Keratinocyte (primary cell): ENCODE data around the gene AGAP1. TPM values are rescaled to one million over a fixed set of nuclear protein-coding genes. Genes with fewer than 3 reads are reported as not detected.

Source experiments
- DNase-seq: peaks from one replicate; pipeline ENCODE4 v3.0.0-alpha.2; 2011; ENCODE audit warnings: low read depth, missing footprints, low spot score
- FAIRE-seq: peaks from 2 replicates; lab custom pipeline; 2011; peaks lifted over from hg19 to GRCh38; lab: Jason Lieb, UNC
- H2AFZ ChIP-seq: 2 replicates; pipeline ENCODE4 v1.6.0; 2012; ENCODE audit warnings: low read length, control low read depth, inconsistent platforms; ENCODE audit not compliant: control insufficient read depth
- H3K27ac ChIP-seq: 2 replicates; pipeline ENCODE4 v1.5.1; 2011; ENCODE audit warnings: low read length; ENCODE audit not compliant: control insufficient read depth, insufficient read depth
- H3K27me3 ChIP-seq: 3 replicates; pipeline ENCODE4 v1.6.0; 2011; ENCODE audit warnings: low read length; ENCODE audit not compliant: control insufficient read depth, insufficient read depth; ENCODE audit errors: extremely low read depth
- H3K36me3 ChIP-seq, 2 experiments: 2 replicates in 1 of 2; 3 replicates in 1 of 2; pipeline ENCODE4 v1.5.1; 2011; ENCODE audit warnings: low read length in 2 of 2, mild to moderate bottlenecking in 1 of 2; ENCODE audit not compliant: control insufficient read depth in 2 of 2, insufficient read depth in 2 of 2; ENCODE audit errors: extremely low read depth in 1 of 2
- H3K4me1 ChIP-seq: 3 replicates; pipeline ENCODE4 v1.5.1; 2011; ENCODE audit warnings: low read length; ENCODE audit not compliant: control insufficient read depth, insufficient read depth; ENCODE audit errors: extremely low read depth
- H3K4me2 ChIP-seq: 3 replicates; pipeline ENCODE4 v1.6.0; 2011; ENCODE audit warnings: low read depth, low read length; ENCODE audit not compliant: control insufficient read depth, insufficient read depth; ENCODE audit errors: extremely low read depth
- H3K4me3 ChIP-seq, 3 experiments: fragments of 200-600 bp in 1 of 3; sonication (generic) in 1 of 3; 2 replicates in 2 of 3; 3 replicates in 1 of 3; pipeline ENCODE4 v1.5.1; 2011 to 2016; ENCODE audit warnings: low read length in 3 of 3, mild to moderate bottlenecking in 3 of 3, control low read depth in 2 of 3, inconsistent platforms in 1 of 3, low read depth in 1 of 3, mixed read lengths in 1 of 3, mixed run types in 1 of 3, moderate library complexity in 1 of 3; ENCODE audit not compliant: control insufficient read depth in 2 of 3, insufficient read depth in 2 of 3; ENCODE audit errors: extremely low read depth in 1 of 3
- H3K79me2 ChIP-seq: 2 replicates; pipeline ENCODE4 v1.6.0; 2012; ENCODE audit warnings: low read length; ENCODE audit not compliant: control insufficient read depth, insufficient read depth
- H3K9ac ChIP-seq: 3 replicates; pipeline ENCODE4 v1.6.0; 2011; ENCODE audit warnings: low read length; ENCODE audit not compliant: control insufficient read depth, insufficient read depth; ENCODE audit errors: extremely low read depth
- H3K9me1 ChIP-seq: 3 replicates; pipeline ENCODE4 v1.6.0; 2011; ENCODE audit warnings: low read length; ENCODE audit not compliant: control insufficient read depth, insufficient read depth; ENCODE audit errors: extremely low read depth
- H3K9me3 ChIP-seq: 2 replicates; pipeline ENCODE4 v1.5.1; 2012; ENCODE audit warnings: low read depth, low read length; ENCODE audit not compliant: control insufficient read depth
- H4K20me1 ChIP-seq: 3 replicates; pipeline ENCODE4 v1.6.0; 2011; ENCODE audit warnings: low read length; ENCODE audit not compliant: control insufficient read depth, insufficient read depth; ENCODE audit errors: extremely low read depth
- EZH2 ChIP-seq: IDR thresholded peaks from one replicate; pipeline ENCODE4 v1.6.1; 2012; ENCODE audit warnings: inconsistent platforms, mild to moderate bottlenecking, low read length, moderate library complexity
- dilution Hi-C: fragments of 300-500 bp; cut with MboI; formaldehyde crosslinking; loops from one replicate; pipeline ENCODE4 v1.7.0; 2020; ENCODE audit warnings: low sequenced_read_pairs; ENCODE audit not compliant: extremely low pct_ligation_motif_present
- polyA plus RNA-seq, 5 experiments: library from polyadenylated mRNA; depleted of rRNA in 3 of 5; stranded (reverse) in 3 of 5; stranded (forward) in 1 of 5; unstranded in 1 of 5; fragments of >200 nt; gene quantifications; 1 replicate in 1 of 5; 2 replicates in 3 of 5; 3 replicates in 1 of 5; pipeline versions ENCODE4 v1.2.1 to v1.2.3, GENCODE V29; 2011 to 2012; ENCODE audit warnings: missing spikeins in 2 of 5, low read depth in 1 of 5, low replicate concordance in 1 of 5
- TF ChIP-seq, protein P1 (sequence below), 3 experiments: IDR thresholded peaks in 1 of 3; conservative IDR thresholded peaks in 1 of 3; optimal IDR thresholded peaks in 1 of 3; 2 replicates in 2 of 3; 3 replicates in 1 of 3; pipeline versions ENCODE3 to v1.5.1; 2011; ENCODE audit warnings: low read length in 3 of 3, mild to moderate bottlenecking in 3 of 3, moderate library complexity in 2 of 3, control low read depth in 1 of 3, inconsistent platforms in 1 of 3; ENCODE audit not compliant: insufficient read depth in 2 of 3; ENCODE audit errors: extremely low read depth in 1 of 3

Gene AGAP1
- polyA plus RNA-seq, 1 donor (not counting 4 experiments of a cell fraction or from before 2014, with no cell fraction given), result 12.6 TPM

DNA sequence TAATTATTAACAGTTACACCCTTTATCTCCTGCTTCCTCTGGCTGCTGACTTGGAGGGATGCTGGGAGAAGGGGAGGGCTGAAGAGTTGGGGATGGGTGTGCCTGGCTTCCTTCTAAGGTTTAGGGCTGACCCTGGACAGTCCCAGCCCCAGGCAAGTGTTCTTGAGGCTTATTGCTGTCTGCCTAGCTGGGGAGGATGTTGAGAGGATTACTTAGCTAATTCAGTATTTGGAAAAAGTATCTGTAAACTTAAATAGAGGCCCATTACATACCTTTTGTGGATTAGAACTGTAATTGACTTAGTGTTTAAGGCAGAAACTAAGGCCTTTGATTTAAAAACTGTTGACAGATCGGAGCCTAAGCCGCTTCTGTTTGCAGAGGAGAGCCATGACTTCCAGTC lies 67.6 kb downstream of the AGAP1 start:
- H3K36me3 ChIP-seq, result no peaks in the 10 kb centered on the region
- H3K9ac ChIP-seq, result no peak overlapping the region
- no peak overlapping the region for H3K4me2 ChIP-seq
- FAIRE-seq, result no peak
- no peak overlapping the region for H2AFZ ChIP-seq
- H3K4me1 ChIP-seq, result no peaks in the 10 kb centered on the region
- no peak overlapping the region for H3K27ac ChIP-seq
- H3K4me3 ChIP-seq, result no peak overlapping the region
- no peaks in the 10 kb centered on the region for H3K9me1 ChIP-seq
- no peaks in the 10 kb centered on the region for H3K27me3 ChIP-seq
- peaks cover 48% of the 10 kb centered on the region for H3K79me2 ChIP-seq
- TF ChIP-seq, protein P1, sequence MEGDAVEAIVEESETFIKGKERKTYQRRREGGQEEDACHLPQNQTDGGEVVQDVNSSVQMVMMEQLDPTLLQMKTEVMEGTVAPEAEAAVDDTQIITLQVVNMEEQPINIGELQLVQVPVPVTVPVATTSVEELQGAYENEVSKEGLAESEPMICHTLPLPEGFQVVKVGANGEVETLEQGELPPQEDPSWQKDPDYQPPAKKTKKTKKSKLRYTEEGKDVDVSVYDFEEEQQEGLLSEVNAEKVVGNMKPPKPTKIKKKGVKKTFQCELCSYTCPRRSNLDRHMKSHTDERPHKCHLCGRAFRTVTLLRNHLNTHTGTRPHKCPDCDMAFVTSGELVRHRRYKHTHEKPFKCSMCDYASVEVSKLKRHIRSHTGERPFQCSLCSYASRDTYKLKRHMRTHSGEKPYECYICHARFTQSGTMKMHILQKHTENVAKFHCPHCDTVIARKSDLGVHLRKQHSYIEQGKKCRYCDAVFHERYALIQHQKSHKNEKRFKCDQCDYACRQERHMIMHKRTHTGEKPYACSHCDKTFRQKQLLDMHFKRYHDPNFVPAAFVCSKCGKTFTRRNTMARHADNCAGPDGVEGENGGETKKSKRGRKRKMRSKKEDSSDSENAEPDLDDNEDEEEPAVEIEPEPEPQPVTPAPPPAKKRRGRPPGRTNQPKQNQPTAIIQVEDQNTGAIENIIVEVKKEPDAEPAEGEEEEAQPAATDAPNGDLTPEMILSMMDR (optimal IDR thresholded peaks at IDR 0.05 in 1 of 3, IDR thresholded peaks at IDR 0.05 in 1 of 3, conservative IDR thresholded peaks at IDR 0.05 in 1 of 3; ENCODE audit: extremely low read depth in 1 of 3, insufficient read depth in 2 of 3, low read length in 3 of 3), result no peak
- no peak for TF ChIP-seq EZH2
- peaks cover 6% of the 10 kb centered on the region for H4K20me1 ChIP-seq
- no peaks in the 10 kb centered on the region for H3K9me3 ChIP-seq
- no peak for DNase-seq
- dilution Hi-C loops, result no loop called here

DNA sequence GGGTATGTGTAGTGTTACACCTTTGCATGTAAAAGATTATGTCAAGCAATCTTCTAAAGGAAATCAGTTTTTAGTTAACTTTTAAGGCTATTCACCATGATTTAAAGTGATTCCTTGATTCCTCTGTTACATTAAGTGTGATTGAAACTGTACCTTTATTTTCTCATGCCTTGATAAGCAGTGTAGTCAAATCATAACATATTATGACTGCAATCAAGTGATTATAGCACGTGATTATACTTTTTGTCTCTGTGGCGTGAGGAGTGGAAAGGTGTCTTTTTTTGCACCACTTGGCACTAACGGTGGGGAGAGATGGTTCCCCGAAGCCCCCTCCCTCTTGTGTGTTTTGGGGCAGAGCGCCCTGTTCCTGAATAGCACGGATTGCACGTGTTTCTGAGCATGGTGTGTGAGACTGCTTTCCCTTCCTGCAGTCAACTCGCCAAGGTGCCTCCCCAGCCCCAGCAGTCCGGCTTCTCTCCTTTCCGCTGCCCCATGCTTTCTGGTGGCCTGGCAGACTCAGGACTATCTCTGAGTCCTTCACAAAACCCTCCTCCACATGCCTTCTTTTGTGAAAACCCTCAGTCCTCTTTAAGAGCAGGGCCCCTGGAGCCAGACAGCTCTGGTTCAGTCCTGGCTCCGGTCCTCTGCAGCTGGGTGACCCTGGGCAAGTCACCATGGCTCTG lies 68.4 kb downstream of the AGAP1 start:
- Histone ChIP-seq H3K9me3 (no peaks in the 10 kb centered on the region), H3K4me2 (no peak overlapping the region), H3K27ac (no peak overlapping the region), H2AFZ (no peak overlapping the region), H3K4me1 (no peaks in the 10 kb centered on the region), H3K4me3 (no peak overlapping the region), H3K79me2 (peaks cover 48% of the 10 kb centered on the region), H3K9ac (no peak overlapping the region), H4K20me1 (peaks cover 6% of the 10 kb centered on the region), H3K36me3 (no peaks in the 10 kb centered on the region), H3K27me3 (no peaks in the 10 kb centered on the region), H3K9me1 (no peaks in the 10 kb centered on the region)
- dilution Hi-C loops, result no loop called here
- DNase-seq (no peak), FAIRE-seq (no peak)
- TF ChIP-seq, protein P1 (optimal IDR thresholded peaks at IDR 0.05 in 1 of 3, IDR thresholded peaks at IDR 0.05 in 1 of 3, conservative IDR thresholded peaks at IDR 0.05 in 1 of 3; ENCODE audit: extremely low read depth in 1 of 3, insufficient read depth in 2 of 3, low read length in 3 of 3), result no peak
- TF ChIP-seq EZH2, result no peak
